Coronary artery (tissue), 2 donors: Measurements from ENCODE around the gene TRIM65.

Experiments used
- DNase-seq: peaks from one replicate; pipeline ENCODE4 v3.0.0-alpha.2; 2017; ENCODE audit warnings: low spot score
- H3K27ac ChIP-seq, 2 donors: fragments of 200-600 bp; sonication (generic); one replicate each; pipeline ENCODE4 v1.5.1; 2016 to 2019
- H3K4me3 ChIP-seq: fragments of 200-600 bp; sonication (generic); 2 replicates; pipeline ENCODE4 v1.5.1; 2016; ENCODE audit warnings: mild to moderate bottlenecking, moderate library complexity
- TF ChIP-seq, protein P1 (sequence below): fragments of 200-600 bp; sonication (generic); IDR thresholded peaks from one replicate; pipeline ENCODE4 v1.5.1; 2019; ENCODE audit warnings: antibody characterized with exemption

Gene TRIM65

DNA sequence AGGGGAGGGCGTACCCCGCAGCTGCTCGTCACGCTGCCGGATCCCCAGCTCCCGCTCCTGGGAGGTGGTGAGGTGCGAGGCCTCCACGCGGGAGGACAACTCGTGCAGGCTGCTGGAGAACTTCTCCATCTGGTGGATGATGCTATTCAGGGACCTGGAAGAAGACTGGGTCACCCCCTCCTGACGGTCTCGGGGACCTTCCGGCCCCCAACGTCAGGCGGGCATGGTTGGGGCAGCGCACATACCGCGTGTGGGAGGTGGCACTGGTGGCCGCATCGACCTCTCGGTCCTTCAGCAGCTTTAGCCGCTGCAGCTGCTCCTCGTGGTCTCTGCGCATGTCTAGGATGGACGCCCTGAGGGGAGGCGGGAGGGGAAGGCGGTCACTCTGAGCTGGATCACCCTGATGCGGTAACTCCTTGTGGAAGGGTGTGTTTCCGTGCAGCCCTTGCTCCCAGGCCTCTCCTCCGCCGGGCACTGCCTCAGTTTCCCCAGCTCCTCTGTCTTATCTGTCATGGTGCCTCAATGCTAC is 21.2 kb upstream of the TRIM65 start:
- DNase-seq: no peak
- no peak overlapping the region for H3K4me3 ChIP-seq
- TF ChIP-seq, protein P1, sequence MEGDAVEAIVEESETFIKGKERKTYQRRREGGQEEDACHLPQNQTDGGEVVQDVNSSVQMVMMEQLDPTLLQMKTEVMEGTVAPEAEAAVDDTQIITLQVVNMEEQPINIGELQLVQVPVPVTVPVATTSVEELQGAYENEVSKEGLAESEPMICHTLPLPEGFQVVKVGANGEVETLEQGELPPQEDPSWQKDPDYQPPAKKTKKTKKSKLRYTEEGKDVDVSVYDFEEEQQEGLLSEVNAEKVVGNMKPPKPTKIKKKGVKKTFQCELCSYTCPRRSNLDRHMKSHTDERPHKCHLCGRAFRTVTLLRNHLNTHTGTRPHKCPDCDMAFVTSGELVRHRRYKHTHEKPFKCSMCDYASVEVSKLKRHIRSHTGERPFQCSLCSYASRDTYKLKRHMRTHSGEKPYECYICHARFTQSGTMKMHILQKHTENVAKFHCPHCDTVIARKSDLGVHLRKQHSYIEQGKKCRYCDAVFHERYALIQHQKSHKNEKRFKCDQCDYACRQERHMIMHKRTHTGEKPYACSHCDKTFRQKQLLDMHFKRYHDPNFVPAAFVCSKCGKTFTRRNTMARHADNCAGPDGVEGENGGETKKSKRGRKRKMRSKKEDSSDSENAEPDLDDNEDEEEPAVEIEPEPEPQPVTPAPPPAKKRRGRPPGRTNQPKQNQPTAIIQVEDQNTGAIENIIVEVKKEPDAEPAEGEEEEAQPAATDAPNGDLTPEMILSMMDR: no peak
- no peak overlapping the region for H3K27ac ChIP-seq

DNA sequence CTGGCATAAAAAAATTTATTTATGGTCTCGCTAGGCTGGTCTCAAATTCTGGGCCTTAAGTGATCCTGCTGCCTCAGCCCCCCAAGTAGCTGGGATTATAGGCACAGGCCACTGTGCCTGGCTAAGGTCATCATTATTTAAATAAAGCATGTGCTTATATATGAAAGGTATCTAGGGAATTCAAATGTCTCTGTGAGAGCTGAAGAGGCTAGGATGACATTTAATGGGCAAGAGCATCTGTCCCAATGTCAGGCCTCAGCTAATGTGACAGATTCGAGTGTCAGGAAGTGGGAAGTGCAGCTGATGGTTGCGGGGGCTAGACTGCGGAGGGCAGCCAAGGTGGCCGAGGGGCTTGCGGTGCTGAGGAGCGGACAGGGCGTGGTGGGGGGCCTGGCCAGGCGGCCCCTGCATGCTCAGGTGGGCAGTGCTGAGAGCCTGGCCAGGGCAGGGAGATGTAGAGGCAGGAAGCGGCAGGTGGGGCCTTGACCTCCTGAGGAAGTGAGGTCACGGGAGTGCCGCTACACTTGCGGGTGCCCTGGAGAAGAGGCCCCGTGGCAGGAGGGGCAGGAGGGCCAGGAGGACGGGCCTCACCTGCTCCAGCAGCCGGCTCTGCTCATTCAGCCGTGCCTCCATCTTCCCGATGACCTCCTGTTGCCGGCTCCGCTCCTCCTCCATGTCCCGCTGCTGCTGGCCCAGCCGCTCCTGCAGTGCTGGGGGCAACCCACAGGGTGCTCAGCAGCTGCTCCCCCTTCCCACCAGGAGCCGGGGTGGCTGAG is 20.6 kb upstream of the TRIM65 start:
- TF ChIP-seq, protein P1: no peak
- DNase-seq: no peak
- H3K4me3 ChIP-seq: no peak overlapping the region
- H3K27ac ChIP-seq: no peak overlapping the region

DNA sequence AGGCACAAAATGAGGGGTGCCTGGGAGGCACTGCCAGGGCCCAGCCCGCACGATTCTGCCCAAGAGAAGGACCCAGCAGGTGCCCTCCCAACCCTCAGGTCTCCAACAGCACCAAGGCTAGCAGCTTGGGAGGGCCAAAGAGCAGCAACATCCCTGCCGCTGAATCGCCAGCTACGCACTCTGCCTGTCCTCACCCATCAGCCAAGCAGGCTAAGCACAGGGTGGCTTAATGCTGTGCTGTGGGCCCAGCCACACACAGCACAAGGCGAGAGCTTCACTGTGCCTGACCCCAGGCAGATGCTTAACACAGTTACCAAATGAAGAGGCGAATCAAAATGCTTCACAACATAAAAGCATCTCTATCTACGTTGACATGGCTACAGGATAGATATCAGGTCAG is 18.5 kb upstream of the TRIM65 start:
- no peak for DNase-seq
- TF ChIP-seq, protein P1: no peak
- no peak overlapping the region for H3K4me3 ChIP-seq
- H3K27ac ChIP-seq: no peak overlapping the region

DNA sequence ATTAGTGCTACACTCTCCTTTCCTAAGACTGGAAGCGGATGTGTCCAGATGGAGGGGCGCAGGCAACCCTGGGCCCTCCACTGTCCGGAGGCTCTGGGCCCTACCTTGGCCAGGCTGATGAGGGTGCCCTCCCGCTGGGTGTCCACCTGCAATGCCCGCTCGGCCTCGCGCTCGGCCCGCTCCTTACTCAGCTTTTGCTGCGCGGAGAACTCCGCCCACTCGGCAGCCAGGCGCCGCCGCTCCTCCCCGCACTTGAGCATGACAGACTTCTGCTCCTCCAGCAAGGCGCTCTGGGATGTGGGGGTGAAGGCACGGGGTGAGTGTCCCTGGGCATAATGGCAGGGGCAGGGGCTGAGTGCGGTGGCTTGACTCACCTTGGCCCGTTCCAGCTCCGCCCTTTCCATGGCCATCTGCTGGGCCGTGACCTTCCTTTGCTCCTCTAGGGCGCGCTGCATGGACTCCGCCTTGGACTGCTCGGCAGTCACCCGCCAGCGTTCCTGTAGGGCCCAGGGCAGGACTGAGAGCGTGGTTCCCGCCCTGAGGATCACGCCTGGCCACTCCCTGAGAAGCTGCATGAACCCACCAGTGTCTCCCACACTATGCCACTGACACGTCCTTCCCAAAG is 18.0 kb upstream of the TRIM65 start:
- Histone ChIP-seq H3K4me3 (no peak overlapping the region), H3K27ac (no peak overlapping the region)
- TF ChIP-seq, protein P1: no peak
- no peak for DNase-seq

DNA sequence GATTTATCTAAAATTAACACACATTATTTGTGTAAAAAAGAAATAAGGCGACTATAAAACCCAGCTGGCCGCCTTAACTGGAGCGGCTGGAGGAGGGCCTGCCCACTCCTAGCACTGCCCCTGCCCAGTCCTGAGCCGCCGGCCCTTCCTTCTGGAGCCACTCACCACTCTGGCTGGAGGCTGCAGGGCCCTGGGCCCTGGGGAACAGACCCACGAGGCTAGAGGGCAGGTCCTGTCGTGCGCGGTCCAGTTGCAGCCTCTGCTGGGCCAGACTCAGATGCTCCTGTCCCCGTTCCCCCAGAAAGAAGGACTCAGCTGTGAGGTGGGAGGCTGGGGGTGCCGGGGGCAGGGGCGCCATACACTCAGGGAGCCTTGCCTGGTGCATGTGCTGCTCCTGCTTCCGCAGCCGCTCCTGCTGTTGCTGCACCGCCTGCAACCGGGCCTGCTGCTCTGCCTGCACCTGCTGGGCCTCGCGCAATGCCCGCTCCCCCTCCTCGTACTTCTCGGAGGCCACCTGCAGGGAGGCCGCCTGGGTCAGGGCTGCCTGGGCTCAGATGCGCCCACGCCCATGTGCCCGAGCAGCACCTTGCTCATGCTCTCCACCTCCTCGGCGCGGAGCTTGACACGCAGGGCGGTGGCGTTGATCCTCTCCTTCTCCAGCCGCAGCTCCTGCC is 16.9 kb upstream of the TRIM65 start:
- TF ChIP-seq, protein P1: no peak
- no peak for DNase-seq
- no peak overlapping the region for H3K4me3 ChIP-seq
- no peak overlapping the region for H3K27ac ChIP-seq

DNA sequence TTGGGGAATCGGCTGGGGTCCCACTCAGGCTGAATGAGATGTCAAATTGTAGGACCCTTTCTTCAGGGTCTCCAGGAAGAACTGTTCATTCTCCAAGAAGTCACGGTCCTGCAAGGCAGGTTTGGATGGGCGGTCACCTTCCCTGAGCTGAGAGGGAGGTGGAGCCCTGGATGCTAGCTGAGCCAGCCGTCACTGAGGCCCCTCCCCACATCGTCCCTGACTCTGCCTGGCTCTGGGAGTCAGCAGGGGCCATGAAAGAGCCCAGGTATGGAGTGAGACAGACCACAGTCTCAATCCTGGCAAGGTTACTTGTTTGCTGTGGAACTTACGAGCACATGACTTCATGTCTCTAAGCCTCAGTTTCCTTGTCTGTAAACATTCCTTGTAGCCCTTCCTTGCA is 13.9 kb upstream of the TRIM65 start:
- TF ChIP-seq, protein P1: no peak
- DNase-seq: no peak
- Histone ChIP-seq H3K4me3 (no peak overlapping the region), H3K27ac (no peak overlapping the region)
